ENCODE results near the gene C1QTNF12. TPM values are rescaled to one million over a fixed set of nuclear protein-coding genes. Genes with fewer than 3 reads are reported as not detected.

The C1QTNF12 gene
- total RNA-seq, 1 experiment from 2014 or later = 4.4 TPM

GRCh38 chr1:1215080-1215676, 31.3 kb downstream of the C1QTNF12 start:
- no peak overlapping the region for H3K4me3 Mint-ChIP-seq
- no peak for DNase-seq
- H3K27me3 Mint-ChIP-seq (ENCODE audit: low read depth) = peaks cover 2% of the 10 kb centered on the region; the same call in 1 of the 2 replicates
- H3K27ac Mint-ChIP-seq = no peak overlapping the region; a peak in 1 of 7 replicates
- Histone ChIP-seq H2BK12ac (ENCODE audit: insufficient read length, low read depth, low read length) (no peak overlapping the region), H3K14ac (ENCODE audit: insufficient read depth, low read length) (no peak overlapping the region), H3K9me3 (ENCODE audit: control insufficient read depth, low read depth, low read length) (no peaks in the 10 kb centered on the region), H3K23ac (ENCODE audit: insufficient read length, low read depth, low read length) (no peak overlapping the region), H2BK5ac (ENCODE audit: insufficient read length, low read length) (no peak overlapping the region), H3K4ac (ENCODE audit: low read depth, low read length) (no peak overlapping the region), H3K79me2 (ENCODE audit: insufficient read depth, low read length) (no peaks in the 10 kb centered on the region), H4K8ac (replicated peaks; ENCODE audit: insufficient read length, low read depth, low read length) (no peak overlapping the region), H2AFZ (ENCODE audit: low read length) (no peak overlapping the region), H2AK5ac (ENCODE audit: insufficient read length, low read length) (no peak overlapping the region), H3K27ac (ENCODE audit: insufficient read length, low read depth, low read length) (no peak overlapping the region), H2BK120ac (ENCODE audit: low read depth, low read length, poor library complexity, severe bottlenecking) (no peak overlapping the region), H3K9ac (ENCODE audit: extremely low read depth, insufficient read length, low read length) (no peak overlapping the region), H2BK20ac (ENCODE audit: low read depth, low read length, poor library complexity, severe bottlenecking) (no peak overlapping the region), H3K27me3 (ENCODE audit: insufficient read depth, low read length) (no peaks in the 10 kb centered on the region), H3K79me1 (ENCODE audit: insufficient read depth, low read depth, low read length, poor library complexity, severe bottlenecking) (no peaks in the 10 kb centered on the region), H3K18ac (ENCODE audit: insufficient read length, low read depth, low read length) (no peak overlapping the region), H4K91ac (ENCODE audit: insufficient read length, low read depth, low read length) (no peak overlapping the region), H3K4me1 (ENCODE audit: insufficient read depth, low read length) (no peaks in the 10 kb centered on the region), H3K4me2 (ENCODE audit: insufficient read depth, insufficient read length, low read length) (no peak overlapping the region), H3K56ac (ENCODE audit: insufficient read length, low read depth, low read length) (no peak overlapping the region), H3T11ph (ENCODE audit: low read length) (no peak overlapping the region), H3K23me2 (ENCODE audit: insufficient read length, low read depth, low read length, poor library complexity, severe bottlenecking) (no peaks in the 10 kb centered on the region), H4K5ac (ENCODE audit: insufficient read length, low read depth, low read length) (no peak overlapping the region), H4K20me1 (ENCODE audit: control insufficient read depth, insufficient read depth, insufficient read length) (no peaks in the 10 kb centered on the region), H2BK15ac (ENCODE audit: low read depth, low read length) (no peak overlapping the region)
- peaks cover 5 to 22% (median 21%) of the 10 kb centered on the region in 3 experiments; a peak in 6 of 7 replicates for H3K36me3 Mint-ChIP-seq (ENCODE audit: insufficient read depth in 1 of 3, low read depth in 3 of 3)
- H3K9me3 Mint-ChIP-seq = no peaks in the 10 kb centered on the region
- H3K4me1 Mint-ChIP-seq = peaks cover 0 to 4% of the 10 kb centered on the region in 2 experiments; a peak in 1 of 4 replicates
- WGBS (ENCODE audit: extremely low coverage, insufficient read length, low lambda C conversion rate) = no CpG with 5 or more reads among the region's 11 CpGs
- TF ChIP-seq CTCF (conservative IDR thresholded peaks at IDR 0.05) = no peak
